CD14-positive monocyte (primary cell): ENCODE data around the gene THSD4. TPM values are rescaled to one million over a fixed set of nuclear protein-coding genes. Genes with fewer than 3 reads are reported as not detected.

Experiments used
- DNase-seq, 3 donors: peaks; one replicate each; pipeline ENCODE4 v3.0.0-alpha.2; 2011 to 2022
- H2AFZ ChIP-seq: 2 replicates; pipeline ENCODE4 v1.6.0; 2012; ENCODE audit warnings: mild to moderate bottlenecking, low read depth, low read length, inconsistent platforms; ENCODE audit not compliant: insufficient read depth, poor library complexity, severe bottlenecking
- H3K27ac ChIP-seq, 2 donors: 1 replicate in 1 of 2; 2 replicates in 1 of 2; pipeline ENCODE4 v1.5.1; 2012 to 2013; ENCODE audit warnings: low read length in 2 of 2, control low read depth in 1 of 2, inconsistent platforms in 1 of 2, low read depth in 1 of 2, mild to moderate bottlenecking in 1 of 2
- H3K27me3 ChIP-seq, 2 donors: one replicate each; pipeline versions ENCODE4 v1.6.0 to v1.6.1; 2011 to 2013; ENCODE audit warnings: low read length in 2 of 2; ENCODE audit not compliant: control insufficient read depth in 2 of 2, insufficient read depth in 2 of 2
- H3K36me3 ChIP-seq, 2 donors: replicated peaks in 1 of 2; 1 replicate in 1 of 2; 2 replicates in 1 of 2; pipeline versions ENCODE4 v1.5.1 to v1.6.1; 2012 to 2013; ENCODE audit warnings: low read length in 2 of 2, control low read depth in 1 of 2, inconsistent platforms in 1 of 2, mild to moderate bottlenecking in 1 of 2; ENCODE audit not compliant: insufficient read depth in 2 of 2, control insufficient read depth in 1 of 2
- H3K4me1 ChIP-seq, 2 donors: 1 replicate in 1 of 2; 2 replicates in 1 of 2; pipeline versions ENCODE4 v1.5.1 to v1.6.1; 2012 to 2013; ENCODE audit warnings: low read length in 2 of 2, control low read depth in 1 of 2, inconsistent platforms in 1 of 2, mild to moderate bottlenecking in 1 of 2, moderate library complexity in 1 of 2; ENCODE audit not compliant: insufficient read depth in 2 of 2, control insufficient read depth in 1 of 2
- H3K4me2 ChIP-seq: replicated peaks from 2 replicates; pipeline ENCODE3; 2012; ENCODE audit warnings: low read length, moderate library complexity, mild to moderate bottlenecking; ENCODE audit not compliant: poor library complexity, severe bottlenecking; ENCODE audit errors: extremely low read depth
- H3K4me3 ChIP-seq, 3 experiments: fragments of 200-600 bp in 1 of 3; sonication (generic) in 1 of 3; replicated peaks in 1 of 3; 1 replicate in 2 of 3; 2 replicates in 1 of 3; pipeline ENCODE4 v1.5.1; 2011 to 2013; ENCODE audit warnings: low read length in 3 of 3, mild to moderate bottlenecking in 3 of 3, control low read depth in 2 of 3, low read depth in 2 of 3, inconsistent platforms in 1 of 3, moderate library complexity in 1 of 3
- H3K79me2 ChIP-seq: 2 replicates; pipeline ENCODE4 v1.6.0; 2012; ENCODE audit warnings: mild to moderate bottlenecking, control low read depth, inconsistent platforms, low read length, moderate library complexity; ENCODE audit not compliant: insufficient read depth
- H3K9ac ChIP-seq: 2 replicates; pipeline ENCODE4 v1.6.0; 2017; ENCODE audit warnings: low read length, mild to moderate bottlenecking; ENCODE audit not compliant: insufficient read depth, poor library complexity, severe bottlenecking
- H3K9me3 ChIP-seq, 2 donors: replicated peaks in 1 of 2; 1 replicate in 1 of 2; 2 replicates in 1 of 2; pipeline versions ENCODE4 v1.5.1 to v1.6.1; 2012 to 2013; ENCODE audit warnings: low read length in 2 of 2, control low read depth in 1 of 2; ENCODE audit not compliant: control insufficient read depth in 1 of 2, insufficient read depth in 1 of 2
- H4K20me1 ChIP-seq: 2 replicates; pipeline ENCODE4 v1.6.0; 2012; ENCODE audit warnings: mild to moderate bottlenecking, low read length, control low read depth, moderate library complexity; ENCODE audit not compliant: insufficient read depth
- H3K27ac Mint-ChIP-seq, 7 donors: one replicate each; pipeline ENCODE4 v1.8.0; 2020; ENCODE audit warnings: mild to moderate bottlenecking in 7 of 7, mixed read lengths in 7 of 7, moderate library complexity in 6 of 7, inconsistent platforms in 2 of 7
- H3K27me3 Mint-ChIP-seq, 3 donors: one replicate each; pipeline ENCODE4 v1.8.0; 2021 to 2022; ENCODE audit warnings: low read depth in 3 of 3, mild to moderate bottlenecking in 3 of 3, mixed read lengths in 3 of 3, moderate library complexity in 3 of 3, inconsistent platforms in 1 of 3
- H3K36me3 Mint-ChIP-seq, 2 donors: one replicate each; pipeline ENCODE4 v1.8.0; 2020; ENCODE audit warnings: mixed read lengths in 2 of 2, inconsistent platforms in 1 of 2, mild to moderate bottlenecking in 1 of 2
- H3K4me1 Mint-ChIP-seq: one replicate; pipeline ENCODE4 v1.8.0; 2020; ENCODE audit warnings: mild to moderate bottlenecking, mixed read lengths
- H3K4me3 Mint-ChIP-seq, 2 donors: one replicate each; pipeline ENCODE4 v1.8.0; 2020; ENCODE audit warnings: mild to moderate bottlenecking in 2 of 2, mixed read lengths in 2 of 2, moderate library complexity in 1 of 2
- H3K9me3 Mint-ChIP-seq, 7 donors: one replicate each; pipeline ENCODE4 v1.8.0; 2020 to 2022; ENCODE audit warnings: mixed read lengths in 7 of 7, mild to moderate bottlenecking in 6 of 7, moderate library complexity in 6 of 7, inconsistent platforms in 2 of 7
- WGBS: methylation state at CpG from one replicate; pipeline ENCODE4 v1.1.5; 2013; ENCODE audit warnings: missing lambda C conversion rate; ENCODE audit not compliant: insufficient coverage; 5-methylcytosine and 5-hydroxymethylcytosine counted together
- intact Hi-C, 2 donors: fragments of 100-400 bp; cut with micrococcal nuclease; formaldehyde crosslinking; loops; one replicate each; pipeline versions ENCODE4 v1.15.0 to v1.15.1; 2023
- polyA plus RNA-seq, 3 donors: library from polyadenylated mRNA; depleted of rRNA in 1 of 3; unstranded in 2 of 3; stranded (reverse) in 1 of 3; fragments of 300-500 nt in 2 of 3; fragments of >200 nt in 1 of 3; fragmentation: Illumina TruSeq in 2 of 3; gene quantifications; 1 replicate in 2 of 3; 2 replicates in 1 of 3; pipeline ENCODE4 v1.2.3, GENCODE V29; 2012 to 2021
- TF ChIP-seq, protein P1 (sequence below): fragments of 200-600 bp; IDR thresholded peaks from one replicate; pipeline ENCODE4 v1.8.0; 2022; ENCODE audit warnings: antibody characterized with exemption, mild to moderate bottlenecking

Gene THSD4
- polyA plus RNA-seq, 3 donors = not detected

GRCh38 chr15:71627188-71627587 is 511.9 kb downstream of the THSD4 start:
- no peaks in the 10 kb centered on the region for H3K9me3 ChIP-seq
- no peaks in the 10 kb centered on the region for H3K36me3 ChIP-seq
- no peaks in the 10 kb centered on the region for H4K20me1 ChIP-seq
- no peaks in the 10 kb centered on the region for H3K4me1 Mint-ChIP-seq
- peaks cover 0 to 6% (median 0%) of the 10 kb centered on the region in 7 donors for H3K9me3 Mint-ChIP-seq
- H3K27me3 ChIP-seq = no peaks in the 10 kb centered on the region
- DNase-seq = no peak
- no peak overlapping the region for H3K9ac ChIP-seq
- no peak overlapping the region for H3K4me3 ChIP-seq
- no peak overlapping the region for H3K27ac Mint-ChIP-seq
- peaks cover 0 to 11% (median 4%) of the 10 kb centered on the region in 3 donors for H3K27me3 Mint-ChIP-seq
- no peak overlapping the region for H3K27ac ChIP-seq
- H3K4me2 ChIP-seq = no peak overlapping the region
- H3K79me2 ChIP-seq = no peaks in the 10 kb centered on the region
- no peaks in the 10 kb centered on the region for H3K36me3 Mint-ChIP-seq
- H2AFZ ChIP-seq = no peak overlapping the region
- H3K4me1 ChIP-seq = no peaks in the 10 kb centered on the region
- TF ChIP-seq, protein P1, sequence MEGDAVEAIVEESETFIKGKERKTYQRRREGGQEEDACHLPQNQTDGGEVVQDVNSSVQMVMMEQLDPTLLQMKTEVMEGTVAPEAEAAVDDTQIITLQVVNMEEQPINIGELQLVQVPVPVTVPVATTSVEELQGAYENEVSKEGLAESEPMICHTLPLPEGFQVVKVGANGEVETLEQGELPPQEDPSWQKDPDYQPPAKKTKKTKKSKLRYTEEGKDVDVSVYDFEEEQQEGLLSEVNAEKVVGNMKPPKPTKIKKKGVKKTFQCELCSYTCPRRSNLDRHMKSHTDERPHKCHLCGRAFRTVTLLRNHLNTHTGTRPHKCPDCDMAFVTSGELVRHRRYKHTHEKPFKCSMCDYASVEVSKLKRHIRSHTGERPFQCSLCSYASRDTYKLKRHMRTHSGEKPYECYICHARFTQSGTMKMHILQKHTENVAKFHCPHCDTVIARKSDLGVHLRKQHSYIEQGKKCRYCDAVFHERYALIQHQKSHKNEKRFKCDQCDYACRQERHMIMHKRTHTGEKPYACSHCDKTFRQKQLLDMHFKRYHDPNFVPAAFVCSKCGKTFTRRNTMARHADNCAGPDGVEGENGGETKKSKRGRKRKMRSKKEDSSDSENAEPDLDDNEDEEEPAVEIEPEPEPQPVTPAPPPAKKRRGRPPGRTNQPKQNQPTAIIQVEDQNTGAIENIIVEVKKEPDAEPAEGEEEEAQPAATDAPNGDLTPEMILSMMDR = no peak
- no peak overlapping the region for H3K4me3 Mint-ChIP-seq
- intact Hi-C loops = no loop called here
- WGBS = 92% methylated on average over 2 of the region's 2 CpGs

GRCh38 chr15:71627604-71628003 is 512.3 kb downstream of the THSD4 start:
- 92% methylated on average over 2 of the region's 3 CpGs for WGBS
- Histone ChIP-seq H3K79me2 (no peaks in the 10 kb centered on the region), H3K9me3 (no peaks in the 10 kb centered on the region), H3K4me2 (no peak overlapping the region), H2AFZ (no peak overlapping the region), H3K27me3 (no peaks in the 10 kb centered on the region), H3K4me3 (no peak overlapping the region), H3K9ac (no peak overlapping the region), H3K36me3 (no peaks in the 10 kb centered on the region), H3K27ac (no peak overlapping the region), H3K4me1 (no peaks in the 10 kb centered on the region), H4K20me1 (no peaks in the 10 kb centered on the region)
- Mint-ChIP-seq H3K9me3 (peaks cover 0 to 6% (median 0%) of the 10 kb centered on the region in 7 donors), H3K36me3 (no peaks in the 10 kb centered on the region), H3K4me3 (no peak overlapping the region), H3K27me3 (peaks cover 0 to 11% (median 4%) of the 10 kb centered on the region in 3 donors), H3K4me1 (no peaks in the 10 kb centered on the region), H3K27ac (no peak overlapping the region)
- intact Hi-C loops = no loop called here
- no peak for DNase-seq
- TF ChIP-seq, protein P1 = no peak
